DOHH2 (cell line): ENCODE data around the gene AURKA.

Experiments
- H3F3A ChIP-seq: fragments of 200-600 bp; sonication (generic), shearing (Covaris generic); 2 replicates; pipeline ENCODE4 v1.6.0; 2016; ENCODE audit warnings: antibody characterized with exemption, mild to moderate bottlenecking; ENCODE audit not compliant: control insufficient read depth, insufficient read depth
- H3K27ac ChIP-seq: fragments of 200-600 bp; sonication (generic); 2 replicates; pipeline ENCODE4 v1.5.1; 2014; ENCODE audit warnings: low read depth, mild to moderate bottlenecking, low read length, moderate library complexity
- H3K27me3 ChIP-seq: fragments of 200-600 bp; sonication (generic); 2 replicates; pipeline ENCODE4 v1.6.1; 2014; ENCODE audit warnings: mild to moderate bottlenecking, low read length, mixed read lengths; ENCODE audit not compliant: control insufficient read depth
- H3K36me3 ChIP-seq: fragments of 200-600 bp; sonication (generic); 2 replicates; pipeline ENCODE4 v1.6.1; 2014; ENCODE audit warnings: mild to moderate bottlenecking, low read length, moderate library complexity, mixed read lengths; ENCODE audit not compliant: control insufficient read depth
- H3K4me1 ChIP-seq: fragments of 200-600 bp; sonication (generic); 2 replicates; pipeline ENCODE4 v1.6.1; 2014; ENCODE audit warnings: mild to moderate bottlenecking, low read length, mixed read lengths; ENCODE audit not compliant: control insufficient read depth
- H3K4me2 ChIP-seq: fragments of 200-600 bp; sonication (generic); 2 replicates; pipeline ENCODE4 v1.6.0; 2014; ENCODE audit warnings: mild to moderate bottlenecking, low read length, moderate library complexity
- H3K4me3 ChIP-seq: fragments of 200-600 bp; sonication (generic); 2 replicates; pipeline ENCODE4 v1.5.1; 2014; ENCODE audit warnings: mild to moderate bottlenecking, low read length, mixed read lengths
- H3K79me2 ChIP-seq: fragments of 200-600 bp; sonication (generic); 2 replicates; pipeline ENCODE4 v1.6.1; 2014; ENCODE audit warnings: mild to moderate bottlenecking, low read length, mixed read lengths; ENCODE audit not compliant: control insufficient read depth
- H3K9me2 ChIP-seq: fragments of 200-600 bp; sonication (generic); replicated peaks from 2 replicates; pipeline ENCODE4 v1.6.1; 2014; ENCODE audit warnings: mild to moderate bottlenecking, low read length, mixed read lengths; ENCODE audit not compliant: control insufficient read depth
- H3K9me3 ChIP-seq: fragments of 200-600 bp; sonication (generic); 2 replicates; pipeline ENCODE4 v1.6.1; 2014; ENCODE audit warnings: antibody characterized with exemption, low read length, mixed read lengths; ENCODE audit not compliant: control insufficient read depth, insufficient read depth
- H4K20me1 ChIP-seq: fragments of 200-600 bp; sonication (generic); 2 replicates; pipeline ENCODE4 v1.6.0; 2014; ENCODE audit warnings: low read depth, mild to moderate bottlenecking, antibody characterized with exemption, low read length, moderate library complexity; ENCODE audit not compliant: control insufficient read depth, insufficient read depth
- EZH2phosphoT487 ChIP-seq: fragments of 200-600 bp; sonication (generic); IDR thresholded peaks from 2 replicates; pipeline ENCODE4 v1.6.1; 2017; ENCODE audit warnings: borderline replicate concordance, mild to moderate bottlenecking, antibody characterized with exemption, low read length, moderate library complexity, mixed read lengths
- TF ChIP-seq, protein P1 (sequence below): fragments of 200-600 bp; sonication (generic); IDR thresholded peaks from one replicate; pipeline ENCODE4 v1.5.1; 2014; ENCODE audit warnings: antibody characterized with exemption, mild to moderate bottlenecking, low read depth, low read length; ENCODE audit not compliant: poor library complexity, severe bottlenecking

The AURKA gene

DNA sequence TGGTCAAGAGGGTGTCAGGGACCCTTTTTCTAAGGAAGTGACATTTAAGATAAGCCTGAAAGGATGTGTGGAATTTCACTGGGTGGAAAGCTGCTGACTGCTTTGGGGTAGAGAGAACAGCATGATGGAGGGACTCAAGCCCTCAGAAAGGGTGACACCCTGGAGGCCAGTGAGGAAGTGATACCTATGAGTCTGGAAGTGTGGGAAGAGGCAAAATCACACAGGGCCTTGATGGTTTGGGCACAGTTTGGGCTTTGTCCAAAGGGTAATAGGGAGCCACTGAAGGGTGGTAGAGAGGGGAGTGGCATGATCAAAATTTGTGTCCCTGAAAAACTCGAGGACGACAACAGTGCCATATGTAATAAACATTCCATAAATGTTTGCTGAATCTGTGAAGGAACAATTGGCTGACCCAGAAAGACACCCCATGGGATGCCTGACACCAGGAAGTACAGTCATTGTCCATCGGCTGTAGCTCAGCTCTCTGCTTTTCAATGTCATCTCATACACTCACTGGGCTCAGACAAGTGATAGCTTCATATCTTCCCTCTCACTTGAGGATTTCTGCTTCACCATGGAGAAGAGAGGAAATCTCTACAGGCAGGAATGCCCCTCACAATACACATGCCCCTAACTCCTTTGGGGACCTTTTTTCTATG, 41.3 kb upstream of the AURKA start:
- H3K79me2 ChIP-seq: no peaks in the 10 kb centered on the region

DNA sequence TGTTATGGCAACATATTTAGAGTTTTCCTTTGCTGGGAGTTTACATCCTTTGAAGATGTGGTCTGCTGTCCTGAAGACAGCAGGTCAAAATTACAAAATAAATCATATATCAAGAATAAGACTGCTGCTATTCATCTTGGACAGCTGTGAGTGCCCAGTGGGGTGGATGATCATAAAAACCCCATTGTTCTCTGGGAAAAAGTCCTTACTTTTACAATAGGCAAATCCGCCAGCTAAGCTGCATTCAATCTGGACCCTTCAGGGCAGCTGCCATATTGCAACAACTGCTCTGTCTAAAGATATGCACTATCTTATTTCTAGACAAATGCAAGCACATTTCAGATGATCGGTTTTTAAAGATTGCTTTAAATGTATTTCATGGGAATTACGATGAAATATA, 39.5 kb upstream of the AURKA start:
- no peaks in the 10 kb centered on the region for H3K9me3 ChIP-seq
- no peak overlapping the region for H3K27ac ChIP-seq
- H3K79me2 ChIP-seq: no peaks in the 10 kb centered on the region
- H3K4me1 ChIP-seq: peaks cover 29% of the 10 kb centered on the region
- no peaks in the 10 kb centered on the region for H3K27me3 ChIP-seq
- no peak overlapping the region for H3K4me3 ChIP-seq
- H3K9me2 ChIP-seq: no peaks in the 10 kb centered on the region
- TF ChIP-seq, protein P1, sequence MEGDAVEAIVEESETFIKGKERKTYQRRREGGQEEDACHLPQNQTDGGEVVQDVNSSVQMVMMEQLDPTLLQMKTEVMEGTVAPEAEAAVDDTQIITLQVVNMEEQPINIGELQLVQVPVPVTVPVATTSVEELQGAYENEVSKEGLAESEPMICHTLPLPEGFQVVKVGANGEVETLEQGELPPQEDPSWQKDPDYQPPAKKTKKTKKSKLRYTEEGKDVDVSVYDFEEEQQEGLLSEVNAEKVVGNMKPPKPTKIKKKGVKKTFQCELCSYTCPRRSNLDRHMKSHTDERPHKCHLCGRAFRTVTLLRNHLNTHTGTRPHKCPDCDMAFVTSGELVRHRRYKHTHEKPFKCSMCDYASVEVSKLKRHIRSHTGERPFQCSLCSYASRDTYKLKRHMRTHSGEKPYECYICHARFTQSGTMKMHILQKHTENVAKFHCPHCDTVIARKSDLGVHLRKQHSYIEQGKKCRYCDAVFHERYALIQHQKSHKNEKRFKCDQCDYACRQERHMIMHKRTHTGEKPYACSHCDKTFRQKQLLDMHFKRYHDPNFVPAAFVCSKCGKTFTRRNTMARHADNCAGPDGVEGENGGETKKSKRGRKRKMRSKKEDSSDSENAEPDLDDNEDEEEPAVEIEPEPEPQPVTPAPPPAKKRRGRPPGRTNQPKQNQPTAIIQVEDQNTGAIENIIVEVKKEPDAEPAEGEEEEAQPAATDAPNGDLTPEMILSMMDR: no peak
- TF ChIP-seq EZH2phosphoT487: no peak
- H3K36me3 ChIP-seq: no peaks in the 10 kb centered on the region
- no peak overlapping the region for H3K4me2 ChIP-seq
- no peaks in the 10 kb centered on the region for H4K20me1 ChIP-seq
- H3F3A ChIP-seq: 0 out of 2 replicates have a peak, but pooled peaks cover 3% of the 10 kb centered on the region

More for the DNA sequence above, 41.3 kb upstream of the AURKA start:
- H3K4me1 ChIP-seq: peaks cover 21% of the 10 kb centered on the region
- H3K27me3 ChIP-seq: no peaks in the 10 kb centered on the region
- H4K20me1 ChIP-seq: no peaks in the 10 kb centered on the region
- H3K9me2 ChIP-seq: no peaks in the 10 kb centered on the region
- H3K4me2 ChIP-seq: no peak overlapping the region
- no peak overlapping the region for H3K4me3 ChIP-seq
- no peak for TF ChIP-seq EZH2phosphoT487
- TF ChIP-seq, protein P1: no peak
- H3K27ac ChIP-seq: no peak overlapping the region
- no peaks in the 10 kb centered on the region for H3K36me3 ChIP-seq
- no peaks in the 10 kb centered on the region for H3K9me3 ChIP-seq
- H3F3A ChIP-seq: 0 out of 2 replicates have a peak, but pooled peaks cover 3% of the 10 kb centered on the region

DNA sequence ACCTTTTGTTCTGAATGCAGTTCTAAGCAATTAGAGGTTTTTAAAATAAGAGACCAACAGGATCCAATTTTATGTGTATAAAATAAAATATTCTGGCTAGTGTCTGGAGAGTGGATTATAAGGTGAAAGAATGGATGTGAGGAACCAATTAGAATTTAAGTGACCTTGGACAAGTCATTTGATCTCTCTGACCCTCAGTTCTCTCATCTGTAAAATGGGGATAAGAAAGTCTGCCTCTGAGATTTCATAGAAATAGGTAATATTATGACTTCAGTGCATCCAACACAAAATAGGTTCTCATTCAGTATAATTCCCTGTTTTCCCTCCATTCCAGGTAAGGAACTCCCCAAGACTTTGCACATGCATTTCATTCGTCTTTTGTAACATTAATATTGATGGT, 38.9 kb upstream of the AURKA start:
- peaks cover 29% of the 10 kb centered on the region for H3K4me1 ChIP-seq
- H3K4me3 ChIP-seq: no peak overlapping the region
- H3K79me2 ChIP-seq: no peaks in the 10 kb centered on the region
- no peak overlapping the region for H3K4me2 ChIP-seq
- no peaks in the 10 kb centered on the region for H3K9me3 ChIP-seq
- 0 out of 2 replicates have a peak, but pooled peaks cover 3% of the 10 kb centered on the region for H3F3A ChIP-seq
- H3K27me3 ChIP-seq: no peaks in the 10 kb centered on the region
- no peaks in the 10 kb centered on the region for H3K36me3 ChIP-seq
- H3K9me2 ChIP-seq: no peaks in the 10 kb centered on the region
- H4K20me1 ChIP-seq: no peaks in the 10 kb centered on the region
- TF ChIP-seq, protein P1: no peak
- TF ChIP-seq EZH2phosphoT487: no peak
- no peak overlapping the region for H3K27ac ChIP-seq
